ENCODE results near the gene CIB2.

The CIB2 gene

DNA sequence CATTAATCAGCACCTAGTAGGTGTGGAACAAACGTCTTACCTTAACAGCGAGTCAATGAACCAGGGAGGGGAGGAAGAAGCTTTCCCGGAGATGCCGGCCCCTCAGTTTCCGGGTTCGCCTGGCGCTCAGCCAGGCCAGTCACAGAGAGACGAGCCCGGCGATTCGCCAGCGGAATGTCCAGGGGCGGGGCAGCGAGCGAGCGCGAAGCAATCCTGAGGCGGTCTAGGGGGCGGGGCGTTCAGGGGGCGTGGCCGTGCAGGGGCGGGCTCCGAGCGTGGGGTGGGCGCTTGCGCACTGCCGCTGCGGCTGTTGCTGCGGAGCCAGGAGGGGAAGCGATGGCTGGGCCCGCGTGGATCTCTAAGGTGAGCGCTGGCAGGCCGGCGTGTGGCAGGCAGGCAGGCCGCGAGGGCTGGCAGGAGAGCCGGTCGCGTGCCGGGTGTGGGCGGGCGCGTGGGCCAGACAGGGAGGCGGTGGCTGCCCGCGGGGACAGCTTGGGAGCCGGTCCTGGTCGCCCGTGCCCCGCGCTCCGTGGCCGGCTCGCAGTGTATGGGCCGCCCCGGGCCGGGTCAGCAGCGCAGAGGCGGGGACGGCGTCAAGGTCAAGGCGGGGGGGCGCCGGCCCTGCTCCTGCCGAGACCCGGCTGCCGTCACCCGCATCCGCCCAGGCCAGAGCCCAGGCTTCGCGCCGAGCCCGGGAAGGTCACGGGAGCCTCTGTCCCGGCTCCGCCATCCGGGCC is 18.0 kb upstream of the CIB2 start, which contains the start of gene IDH3A:
Gene IDH3A (plus strand): TSS at position 295 of the 737 bp plus-strand sequence. CDS start 42 bp downstream, at position 337.
- peak; percentile 84 to 91 for DNase-seq

DNA sequence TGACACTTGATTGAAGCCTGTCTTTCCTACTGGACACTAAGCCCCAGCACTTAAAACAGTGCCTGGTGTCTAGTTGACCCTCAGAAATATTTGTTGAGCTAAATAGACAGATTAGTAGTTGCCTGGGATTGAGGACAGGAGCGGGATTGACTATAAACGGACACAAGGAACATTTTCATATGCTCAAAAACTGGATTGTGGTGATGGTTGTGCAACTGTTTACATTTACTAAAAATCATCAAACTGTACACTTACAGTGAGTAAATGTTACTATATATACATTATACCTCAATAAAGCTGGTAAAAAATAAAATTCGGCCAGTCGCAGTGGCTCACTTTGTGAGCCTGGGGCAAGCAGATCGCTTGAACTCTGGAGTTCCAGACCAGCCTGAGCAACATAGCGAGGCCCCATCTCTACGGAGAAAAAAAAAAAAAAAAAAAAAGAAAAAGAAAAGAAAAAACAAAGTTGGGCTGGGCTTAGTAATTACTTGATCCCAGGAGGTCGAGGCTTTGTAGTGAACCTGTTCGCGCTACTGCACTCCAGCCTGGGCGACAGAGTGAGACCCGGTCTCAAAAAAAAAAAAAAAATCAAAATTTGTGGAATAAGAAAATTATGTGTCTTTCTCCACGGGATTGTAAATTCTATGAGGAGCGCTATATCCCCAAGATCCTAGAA is 17.3 kb upstream of the CIB2 start:
- DNase-seq, result no peak

DNA sequence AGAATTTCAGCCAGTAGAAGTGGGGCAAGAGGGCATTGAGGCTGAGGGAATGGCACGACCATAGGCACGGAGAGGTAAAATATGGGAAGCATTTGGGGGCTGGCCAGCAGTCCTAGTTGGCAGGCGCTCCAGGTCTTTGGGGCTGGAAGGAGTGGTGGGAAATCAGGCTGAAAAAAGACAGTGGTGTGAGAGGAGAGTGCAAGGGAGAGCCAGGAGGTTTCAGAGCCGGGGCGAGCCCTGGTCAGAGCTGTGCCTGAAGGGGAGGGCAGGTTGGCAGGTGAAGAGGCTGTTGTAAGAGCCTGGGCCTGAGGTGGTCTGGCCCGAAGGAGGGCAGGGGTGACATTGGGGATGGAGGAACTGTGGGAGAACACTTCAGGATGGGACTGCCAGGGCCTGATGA is 16.3 kb upstream of the CIB2 start:
- no peak for DNase-seq

DNA sequence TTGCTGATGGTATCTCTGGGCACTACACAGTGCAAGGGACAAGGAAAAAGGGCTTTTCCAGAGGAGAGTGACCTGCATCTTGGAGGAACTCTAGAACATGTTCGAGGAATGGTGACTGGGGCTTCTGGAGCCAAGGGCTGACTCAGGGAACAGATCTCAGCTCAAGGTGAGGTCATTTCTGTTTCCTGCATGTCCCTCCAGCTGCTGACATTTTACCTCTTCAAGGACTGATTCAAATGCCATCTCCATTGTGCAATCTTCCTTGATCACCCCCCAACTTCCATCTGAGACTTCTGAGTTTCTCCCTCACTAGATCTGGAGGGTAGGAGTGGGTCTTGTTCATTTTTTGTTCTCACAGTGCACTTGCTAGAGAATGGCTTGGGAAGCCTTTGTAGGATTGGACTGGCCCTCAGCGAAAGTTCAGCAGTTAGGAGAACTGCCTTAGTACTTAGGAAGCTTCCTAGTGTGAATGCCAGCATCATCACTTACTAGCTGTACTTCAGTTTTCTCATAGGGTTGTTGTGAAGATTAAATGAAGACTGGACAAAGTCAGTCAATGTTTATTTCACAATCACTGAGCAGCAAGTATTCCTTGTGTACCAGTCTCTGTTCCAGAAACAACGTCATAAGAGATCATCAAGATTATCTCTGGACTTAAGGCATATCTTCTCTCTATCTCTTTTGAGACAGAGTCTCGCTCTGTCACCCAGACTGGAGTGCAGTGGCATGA is 15.3 kb upstream of the CIB2 start:
- DNase-seq, result no peak

DNA sequence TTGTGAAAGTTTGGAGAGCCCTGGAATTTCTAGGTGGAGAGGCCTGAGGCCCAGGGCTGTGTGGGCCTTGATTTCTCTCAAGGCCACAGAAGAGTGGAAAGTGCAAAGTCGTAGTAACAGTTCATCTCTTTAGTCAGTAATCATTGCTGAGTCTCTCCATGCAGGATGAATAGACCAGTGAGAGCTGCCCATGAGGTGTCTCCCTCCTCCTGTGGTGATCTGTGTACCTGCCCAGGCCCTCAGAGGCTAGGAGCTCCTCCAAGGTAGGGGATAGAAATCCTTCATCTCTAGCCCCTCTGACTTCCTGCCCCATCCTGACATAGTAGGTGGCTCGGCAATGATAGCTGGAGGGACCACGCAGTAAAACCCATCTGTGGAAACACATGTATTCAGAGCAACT is 11.1 kb upstream of the CIB2 start:
- no peak for DNase-seq

DNA sequence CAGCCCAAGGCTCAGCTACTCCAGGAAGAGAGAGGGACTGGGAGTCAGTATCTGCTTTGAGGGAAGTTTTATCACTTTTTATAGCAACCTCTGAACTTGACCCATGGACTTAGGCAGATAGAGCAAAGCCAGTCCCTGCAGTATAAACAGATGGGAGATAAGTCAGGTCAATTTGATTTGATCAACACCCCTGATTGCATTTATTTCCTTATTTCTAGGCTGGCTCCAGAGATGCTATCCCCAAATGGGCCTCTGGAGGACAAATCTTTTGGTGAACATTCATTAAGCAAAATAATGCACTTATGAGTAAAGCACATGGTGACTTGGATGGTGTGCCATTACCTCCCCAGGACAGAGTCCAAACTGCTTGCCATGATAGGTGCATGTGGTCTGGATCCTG is 9.0 kb upstream of the CIB2 start:
- DNase-seq, result no peak

DNA sequence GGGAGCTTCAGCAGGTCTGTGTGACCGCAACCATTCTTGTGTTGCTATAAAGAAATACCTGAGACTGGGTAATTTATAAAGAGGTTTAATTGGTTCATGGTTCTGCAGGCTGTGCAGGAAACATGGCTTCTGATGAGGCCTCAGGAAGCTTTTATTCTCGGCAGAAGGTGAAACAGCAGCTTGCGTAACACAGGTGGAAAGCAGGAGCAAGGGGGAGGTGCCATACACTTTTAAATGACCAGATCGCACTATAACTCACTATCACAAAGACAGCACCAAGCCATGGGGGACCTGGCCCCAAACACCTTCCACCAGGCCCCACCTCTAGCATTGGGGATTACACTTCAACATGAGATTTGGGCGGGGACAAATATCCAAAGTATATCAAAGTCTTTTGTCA is 8.3 kb upstream of the CIB2 start:
- DNase-seq, result no peak

DNA sequence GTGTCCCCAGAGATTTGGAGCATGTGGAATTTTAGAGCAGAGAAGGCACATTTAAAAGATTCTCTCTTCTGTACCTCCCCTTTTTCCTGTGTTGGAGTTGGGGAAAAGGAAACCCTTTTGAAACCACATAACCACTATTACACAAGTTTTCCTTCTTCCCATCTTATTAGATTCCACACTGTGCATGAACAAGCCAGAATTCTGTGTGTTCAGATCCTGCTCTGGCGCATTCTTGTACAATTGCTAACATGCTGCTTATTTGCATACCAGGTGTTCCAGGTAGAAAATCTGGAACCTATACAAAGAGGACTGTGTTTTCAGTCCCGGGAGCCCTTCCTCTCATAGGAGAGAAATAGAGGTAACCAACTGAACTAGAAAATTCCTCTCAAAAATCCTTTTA is 2.6 kb upstream of the CIB2 start:
- no peak for DNase-seq

DNA sequence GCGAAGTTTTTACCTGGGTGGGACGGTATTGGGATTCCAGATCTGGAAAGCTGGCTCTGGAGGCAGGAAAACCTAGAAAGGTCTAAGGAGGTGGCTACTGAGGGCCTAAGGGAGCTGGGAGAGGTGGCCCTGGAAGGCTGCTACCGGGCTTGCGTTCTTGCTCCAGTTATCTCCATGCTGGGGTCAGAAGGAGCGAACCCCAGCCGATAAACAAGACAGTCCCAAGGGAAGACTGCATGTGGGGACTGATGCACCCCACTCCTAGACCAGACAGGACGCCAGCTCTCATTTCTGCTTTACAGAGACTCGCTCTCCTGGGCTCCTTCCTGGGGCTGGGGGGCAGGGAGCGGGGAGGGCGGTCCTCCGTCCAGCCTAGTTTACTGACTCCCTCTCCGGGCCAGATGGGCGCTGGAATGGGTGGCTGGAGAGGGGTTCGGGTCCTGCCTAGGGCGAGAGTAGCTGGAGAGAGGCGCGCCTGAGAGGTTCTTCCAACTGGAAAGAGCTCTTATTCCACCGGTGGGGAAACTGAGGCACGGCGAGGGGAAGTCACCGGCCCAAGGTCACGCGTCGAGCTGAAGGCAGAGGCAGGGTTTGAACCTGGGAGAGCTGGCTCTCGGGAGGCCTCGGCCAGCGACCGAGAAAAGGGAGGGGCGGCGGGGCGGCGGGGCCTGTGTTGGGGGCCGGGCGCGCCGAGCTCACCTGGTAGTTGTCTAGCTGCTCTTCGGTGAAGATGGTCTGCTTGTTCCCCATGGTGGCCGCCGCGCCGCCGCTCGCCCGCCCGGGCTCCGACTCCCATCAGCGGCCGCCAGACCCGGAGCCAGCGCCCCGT is 565 bp downstream of the CIB2 start:
- DNase-seq, result no peak

DNA sequence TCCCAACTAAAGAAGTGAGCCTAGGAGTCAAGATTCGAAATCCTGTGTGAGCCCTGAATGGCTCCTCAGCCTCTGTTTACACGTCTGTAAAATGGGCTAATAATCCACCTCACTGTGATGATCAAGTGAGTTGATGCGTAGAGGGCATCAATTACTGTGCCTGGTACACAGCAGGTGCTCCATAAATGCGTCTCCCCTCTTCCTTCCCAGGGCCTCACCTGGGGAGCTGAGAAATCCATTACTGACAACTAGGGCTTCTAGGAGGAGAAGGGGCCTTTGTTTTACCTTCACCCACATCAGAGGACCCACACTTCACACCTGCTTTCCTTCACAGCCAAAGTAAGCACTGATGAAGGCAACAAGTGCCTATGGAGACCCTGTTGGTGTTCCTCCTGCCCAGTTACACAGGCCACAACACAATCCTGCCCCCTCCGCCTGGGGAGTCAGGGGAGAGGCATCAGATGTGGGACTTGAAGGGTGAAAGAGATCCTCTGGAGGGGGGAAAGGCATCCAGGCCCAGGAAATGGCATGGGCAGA is 1.4 kb downstream of the CIB2 start:
- DNase-seq, result no peak

DNA sequence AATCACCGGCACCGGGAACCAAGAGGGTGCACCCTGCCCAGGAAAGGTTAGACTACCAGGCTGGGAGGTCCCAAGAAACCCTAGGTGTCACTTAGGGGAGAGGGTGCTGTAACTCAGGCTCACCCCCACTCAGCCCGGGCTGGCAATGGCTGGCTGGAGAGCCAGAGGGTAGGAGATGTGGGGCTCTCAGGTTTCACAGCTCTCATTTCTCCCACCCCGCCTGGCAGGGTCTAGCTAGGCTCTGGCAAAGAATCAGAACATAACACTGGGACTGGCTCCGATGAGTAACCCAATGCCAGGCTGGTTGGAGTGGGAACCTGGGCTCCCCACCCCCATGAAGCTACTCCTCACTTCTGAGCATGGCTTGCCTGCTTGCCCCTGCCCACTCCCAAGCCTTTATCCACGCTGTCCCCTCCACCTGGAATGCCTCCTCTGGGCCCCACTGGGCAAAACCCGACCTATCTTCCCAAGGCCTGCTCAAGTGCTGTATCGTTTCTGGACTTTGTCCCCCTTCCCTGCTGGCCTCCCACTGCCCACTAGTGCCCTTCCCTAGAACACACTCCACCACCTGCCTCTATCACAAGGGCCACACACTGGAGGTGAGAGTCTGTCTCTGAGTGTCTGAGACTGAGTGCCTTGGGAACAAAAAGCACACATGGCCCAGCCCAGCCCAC is 2.0 kb downstream of the CIB2 start:
- DNase-seq, result no peak

DNA sequence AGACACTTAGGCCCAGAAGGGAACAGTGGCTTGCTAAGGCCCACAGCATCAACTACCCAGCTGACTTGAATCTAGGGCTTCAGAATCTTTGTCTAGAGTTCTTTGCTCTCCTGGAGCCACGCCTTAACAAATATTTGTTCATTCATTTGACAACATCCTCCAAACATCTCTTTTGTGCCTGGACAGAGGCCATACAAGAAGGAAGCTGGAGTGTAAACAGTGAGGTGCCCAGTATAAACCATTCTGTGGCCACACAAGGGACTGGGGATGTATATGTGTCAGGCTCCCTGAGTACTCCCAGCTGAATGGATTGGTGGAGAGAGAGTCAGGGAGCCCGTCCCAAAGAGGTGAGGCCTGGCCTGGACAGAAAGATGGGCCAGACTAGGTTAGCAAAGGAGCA is 3.4 kb downstream of the CIB2 start:
- DNase-seq, result no peak

DNA sequence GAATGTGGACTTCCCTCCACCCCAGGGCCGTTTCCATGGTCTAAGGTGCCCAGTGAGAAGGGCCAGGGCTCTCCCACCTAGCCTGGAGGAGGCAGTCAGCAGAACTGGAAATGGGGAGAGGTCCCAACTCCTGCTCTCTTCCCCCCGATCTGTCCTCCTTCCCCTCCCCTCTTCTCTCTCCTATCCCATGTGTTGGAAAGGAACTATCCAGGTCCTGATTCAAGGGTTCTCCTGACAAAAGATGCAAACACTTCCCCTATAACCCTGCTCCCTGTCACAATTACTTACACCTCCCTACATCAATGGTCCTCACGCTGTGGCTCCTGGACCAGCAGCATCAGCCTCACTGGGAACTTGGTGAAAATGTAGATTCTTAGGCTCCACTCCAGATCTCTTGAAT is 6.0 kb downstream of the CIB2 start:
- no peak for DNase-seq

DNA sequence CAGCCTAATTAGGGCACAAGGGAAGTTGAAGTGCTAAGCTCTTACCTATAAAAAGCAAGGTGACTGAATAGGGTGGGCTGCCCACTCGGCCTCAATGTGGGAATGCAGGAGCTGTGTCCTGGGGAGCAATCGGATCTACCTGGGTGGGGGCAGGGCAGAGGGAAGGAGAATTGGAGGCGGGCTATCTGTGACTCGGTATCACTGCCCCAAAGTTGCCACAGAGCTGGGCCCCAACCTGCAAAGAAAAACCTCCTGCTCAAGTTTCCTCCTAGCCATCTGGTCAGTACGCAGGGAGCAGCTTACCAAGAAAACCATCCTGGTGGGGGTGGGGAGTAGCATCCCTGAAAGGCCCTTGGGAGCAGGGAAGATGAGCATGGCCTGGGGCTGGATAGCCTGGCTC is 10.7 kb downstream of the CIB2 start:
- DNase-seq, result no peak

DNA sequence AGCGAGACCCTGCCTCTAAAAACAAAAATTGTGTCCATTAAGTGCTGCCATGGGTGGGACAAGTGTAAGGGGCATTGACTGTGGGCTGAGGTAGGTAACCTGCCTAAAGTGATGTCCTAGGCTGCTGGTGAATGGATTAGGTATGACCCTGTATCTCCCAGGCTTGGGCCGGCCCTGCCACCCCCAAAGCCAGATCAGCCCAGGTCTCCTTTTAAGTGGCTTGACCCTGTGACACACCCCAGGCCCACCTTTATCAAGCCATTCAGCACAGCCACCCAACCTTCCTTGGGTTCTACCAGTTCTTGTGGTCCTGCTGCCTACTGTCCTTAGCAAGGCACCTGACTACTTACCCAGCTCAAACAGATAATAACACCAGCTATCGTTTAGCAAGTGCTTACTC is 18.7 kb downstream of the CIB2 start:
- DNase-seq, result no peak

DNA sequence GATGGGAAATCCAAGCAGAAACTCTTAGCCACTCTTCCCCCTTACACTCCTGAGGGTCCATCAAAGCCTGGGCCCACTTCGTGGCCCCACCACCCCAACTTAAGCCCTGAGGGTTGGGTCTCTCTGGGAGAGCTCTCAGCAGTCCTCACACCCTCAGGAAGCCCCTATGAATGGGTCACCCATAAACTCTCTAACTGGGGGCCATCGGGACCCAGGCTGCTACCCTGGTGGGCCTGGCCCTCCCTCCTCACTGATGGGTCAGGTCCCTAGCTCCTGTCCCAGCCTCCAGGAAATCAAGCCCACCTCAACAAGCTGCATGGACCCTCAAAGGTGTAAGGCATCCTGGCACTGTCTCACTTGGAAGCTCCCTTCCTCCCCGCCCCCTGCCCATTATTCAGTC is 19.5 kb downstream of the CIB2 start:
- no peak for DNase-seq

DNA sequence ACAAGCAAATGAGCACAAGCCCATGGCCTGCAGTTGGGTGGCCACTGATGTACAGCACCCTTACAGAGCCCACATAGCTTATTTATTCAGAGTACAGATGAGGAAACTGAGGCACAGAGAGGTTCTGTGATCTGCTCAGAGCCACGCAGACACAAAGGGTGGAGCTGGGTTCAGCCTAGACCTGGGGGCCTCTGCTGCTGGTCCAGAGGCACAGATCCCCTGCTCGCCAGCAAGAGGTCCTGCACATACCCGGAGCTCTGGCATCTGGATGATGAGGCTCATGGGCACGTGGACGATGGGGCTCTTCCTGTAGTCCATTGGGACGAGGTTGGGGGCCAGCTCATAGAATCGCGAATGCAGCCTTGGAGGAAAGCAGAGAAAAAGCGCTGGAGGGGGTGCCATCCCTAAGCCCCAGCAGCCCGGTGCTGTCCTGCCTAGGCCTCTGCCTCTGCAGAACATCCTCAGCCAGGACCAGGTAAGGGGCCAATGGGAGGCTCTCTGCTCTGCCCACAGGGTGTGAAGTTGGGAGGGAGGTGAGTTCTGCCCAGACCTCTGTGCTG is 20.2 kb downstream of the CIB2 start:
- DNase-seq, result no peak

DNA sequence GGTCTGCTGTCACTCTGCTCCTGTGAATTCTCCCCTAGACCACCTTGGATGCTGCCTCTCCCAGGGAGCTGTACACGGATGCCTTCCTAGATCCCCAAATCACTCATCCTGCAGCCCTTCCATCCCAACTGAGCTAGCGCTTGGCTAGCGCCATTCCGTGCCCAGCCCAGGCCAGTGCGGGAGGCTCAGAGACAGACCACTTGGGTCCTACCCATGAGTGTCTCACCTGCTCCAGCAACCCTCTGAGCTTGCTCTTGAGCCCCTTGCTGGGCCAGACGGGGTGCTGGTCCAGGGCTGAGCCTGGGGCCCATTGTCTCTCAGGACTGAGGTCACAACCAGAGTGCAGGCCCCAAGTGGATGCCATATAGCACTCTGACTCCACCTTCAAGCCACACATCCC is 21.1 kb downstream of the CIB2 start:
- no peak for DNase-seq

DNA sequence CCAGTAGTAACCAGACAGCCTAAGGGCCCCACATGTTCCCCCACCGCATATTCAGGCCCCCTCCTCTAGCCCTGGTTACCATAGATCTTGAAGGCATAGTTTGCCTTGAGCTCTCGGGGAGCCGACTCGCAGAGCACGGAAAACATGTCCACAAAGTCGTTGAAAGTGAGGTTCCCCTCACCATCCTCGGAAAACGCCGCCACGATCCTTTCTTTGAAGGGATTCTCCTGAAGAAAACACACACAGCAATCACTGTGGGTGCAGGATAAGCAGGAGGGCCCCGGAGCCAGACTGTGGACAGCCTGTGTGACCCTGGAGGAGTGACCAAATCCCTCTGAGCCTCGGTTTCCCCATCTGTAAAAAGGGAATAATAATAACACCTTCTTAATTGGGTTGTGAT is 22.1 kb downstream of the CIB2 start:
- no peak for DNase-seq

DNA sequence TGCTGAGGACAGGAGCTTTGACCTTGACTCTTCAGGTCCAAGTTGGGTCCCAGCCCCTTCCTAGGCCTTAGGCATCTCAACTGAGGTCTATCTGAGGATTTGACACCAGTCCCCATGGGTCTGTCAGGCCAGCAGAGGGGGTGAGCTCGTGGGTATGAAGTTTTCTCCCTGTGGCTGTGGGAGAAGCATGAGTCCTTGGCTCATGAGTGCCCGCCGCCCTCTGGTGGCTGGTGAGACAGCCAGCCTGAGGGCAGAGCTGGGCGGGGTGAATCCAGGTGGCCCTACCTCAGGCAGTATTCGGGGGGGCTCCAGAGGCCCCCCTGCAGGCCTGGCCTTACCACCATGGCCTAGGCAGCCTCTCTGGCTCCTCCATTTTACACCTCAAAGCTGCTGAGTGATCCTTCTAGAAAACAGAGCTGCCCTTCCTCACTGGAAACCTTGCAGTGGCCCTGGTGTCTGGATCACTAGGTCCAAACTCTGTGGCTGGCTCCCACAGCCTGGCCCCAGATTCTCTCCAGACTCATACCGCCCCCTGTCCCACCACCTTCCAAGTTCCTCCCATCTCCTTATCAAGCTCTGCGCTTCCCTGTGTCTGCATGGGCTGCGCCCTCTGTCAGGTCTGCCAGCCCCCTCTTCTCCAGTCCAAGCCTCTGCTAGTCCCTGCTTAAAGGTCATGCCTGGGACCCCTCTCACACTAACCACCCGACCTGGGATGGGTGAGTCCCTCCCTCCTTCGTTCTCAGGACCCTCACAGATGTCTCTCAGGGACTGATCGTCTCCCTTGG is 22.8 kb downstream of the CIB2 start:
- DNase-seq, result peak in 1 of 2 experiments; percentile 22

DNA sequence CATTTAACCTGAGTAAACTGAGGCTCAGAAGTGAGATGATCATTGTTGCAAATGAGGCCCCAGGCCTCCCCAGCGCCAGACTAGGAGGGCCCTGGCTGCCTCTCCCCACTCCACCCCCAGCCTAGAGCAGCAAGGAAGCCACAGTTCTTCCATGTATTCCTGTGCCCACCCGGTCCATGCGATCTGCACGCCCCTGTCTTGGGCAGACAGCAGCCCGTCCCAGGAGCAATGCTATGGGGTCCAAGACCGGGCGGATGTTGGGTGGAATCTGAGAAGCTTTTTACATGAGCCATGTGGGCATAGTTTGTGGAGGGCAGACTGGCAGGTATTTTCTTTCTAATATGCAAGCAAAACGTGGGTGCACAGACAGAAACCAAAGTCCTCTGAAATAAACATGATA is 23.8 kb downstream of the CIB2 start:
- no peak for DNase-seq
